ENCODE data around the gene HSD17B12. TPM values are rescaled to one million over a fixed set of nuclear protein-coding genes. Genes with fewer than 3 reads are reported as not detected.

Gene HSD17B12
- total and polyA plus RNA-seq, 2 of the 8 experiments (the other 6 are each of a cell fraction or from before 2014, with no cell fraction given), result 46.0 to 121 TPM

GRCh38 chr11:43835104-43835503, 154.6 kb downstream of the HSD17B12 start:
- TF ChIP-seq CEBPB (IDR thresholded peaks at IDR 0.05; ENCODE audit: low read depth, low read length) (no peak), TAF7 (optimal IDR thresholded peaks at IDR 0.05; ENCODE audit: borderline replicate concordance, low read depth, low read length) (no peak), JUND (IDR thresholded peaks at IDR 0.05; ENCODE audit: low read length) (no peak)
- H3K4me2 ChIP-seq (ENCODE audit: insufficient read depth in 1 of 2, low read depth in 2 of 2, low read length in 2 of 2), result no peak overlapping the region
- no peak overlapping the region for H4K5ac ChIP-seq (ENCODE audit: insufficient read length, low read depth, low read length)
- no peaks in the 10 kb centered on the region for H3K79me1 ChIP-seq (ENCODE audit: low read depth, low read length)
- H2BK120ac ChIP-seq (replicated peaks; ENCODE audit: low read depth, low read length), result no peak overlapping the region
- no peak overlapping the region for H2AK5ac ChIP-seq (ENCODE audit: low read depth, low read length)
- no peak overlapping the region for H2BK15ac ChIP-seq (ENCODE audit: low read length)
- no peak overlapping the region for H3K14ac ChIP-seq (ENCODE audit: insufficient read length)
- POLR2A ChIA-PET (ENCODE audit: partially characterized antibody), result interaction anchor here (1.0 kb wide), 1 partner anchor 13 kb away, joined by 4 read pairs; no protein-coding TSS in a partner anchor
- H3K27ac ChIP-seq (ENCODE audit: low read depth, low read length), result no peak overlapping the region
- H3K36me3 ChIP-seq (ENCODE audit: control insufficient read depth in 2 of 4, insufficient read depth in 4 of 4, low read length in 3 of 4), result peaks cover 0 to 4% (median 1%) of the 10 kb centered on the region in 4 experiments; a peak in 3 of 8 replicates
- no peaks in the 10 kb centered on the region for H4K20me1 ChIP-seq (replicated peaks in 1 of 2; ENCODE audit: control insufficient read depth in 1 of 2, insufficient read depth in 2 of 2, low read length in 2 of 2)
- no peak for FAIRE-seq
- no peak overlapping the region for H3K4ac ChIP-seq (replicated peaks; ENCODE audit: insufficient read length, low read depth, low read length)
- H3K23me2 ChIP-seq (ENCODE audit: low read depth, low read length), result no peaks in the 10 kb centered on the region
- H2BK12ac ChIP-seq (ENCODE audit: low read depth, low read length), result no peak overlapping the region
- no peaks in the 10 kb centered on the region for H3K9me3 ChIP-seq (ENCODE audit: insufficient read depth in 2 of 2, low read depth in 1 of 2, low read length in 1 of 2)
- no peaks in the 10 kb centered on the region for H3K79me2 ChIP-seq (ENCODE audit: control insufficient read depth in 1 of 2, insufficient read depth in 2 of 2, low read length in 2 of 2)
- CTCF ChIA-PET (ENCODE audit: partially characterized antibody), result interaction anchor here (1.1 to 4.9 kb wide), 5 partner anchors 9 to 17 kb away, joined by 3 to 33 read pairs (median 5); no protein-coding TSS in a partner anchor
- H3K4me3 ChIP-seq (ENCODE audit: extremely low read depth in 1 of 4, insufficient read depth in 2 of 4, low read depth in 3 of 4, low read length in 4 of 4), result no peak overlapping the region
- no peak overlapping the region for H3K56ac ChIP-seq (replicated peaks; ENCODE audit: insufficient read length, low read depth, low read length)
- H3K9ac ChIP-seq (replicated peaks in 1 of 4; ENCODE audit: extremely low read depth in 1 of 4, low read depth in 3 of 4, low read length in 3 of 4), result no peak overlapping the region
- no peak overlapping the region for H2AFZ ChIP-seq (ENCODE audit: low read length)
- H3K23ac ChIP-seq (ENCODE audit: insufficient read length), result no peak overlapping the region
- 92% methylated on average over 7 of the region's 7 CpGs; no CpG with 5 or more reads in 1 of the 2 experiments for WGBS, 2 experiments (ENCODE audit: extremely low coverage in 1 of 2, insufficient coverage in 1 of 2, insufficient read length in 1 of 2, insufficient replicate concordance in 2 of 2, low coverage in 1 of 2, low lambda C conversion rate in 2 of 2, missing lambda C conversion rate in 1 of 2)
- H3K4me1 ChIP-seq (replicated peaks in 1 of 4; ENCODE audit: control insufficient read depth in 3 of 4, insufficient read depth in 4 of 4, low read length in 3 of 4), result no peaks in the 10 kb centered on the region
- H4K91ac ChIP-seq (replicated peaks; ENCODE audit: insufficient read length, low read length), result no peak overlapping the region
- H2BK5ac ChIP-seq (ENCODE audit: low read depth, low read length), result no peak overlapping the region
- DNase-seq (ENCODE audit: low read depth in 1 of 2, low spot score in 2 of 2), result no peak
- no peak overlapping the region for H3K18ac ChIP-seq (ENCODE audit: extremely low read depth, low read length)
- H3K27me3 ChIP-seq (replicated peaks in 1 of 4; ENCODE audit: control insufficient read depth in 3 of 4, extremely low read depth in 1 of 4, insufficient read depth in 3 of 4, low read length in 3 of 4), result no peaks in the 10 kb centered on the region
- H4K8ac ChIP-seq (ENCODE audit: extremely low read depth, insufficient read depth, low read length), result no peak overlapping the region
- H2BK20ac ChIP-seq (ENCODE audit: low read length), result no peak overlapping the region

All from H1 (cell line).